ENCODE measurements around the gene STK32C.

GRCh38 chr10:132248455-132249225 lies 59.1 kb downstream of the STK32C start:
- TF ChIP-seq, protein P1, sequence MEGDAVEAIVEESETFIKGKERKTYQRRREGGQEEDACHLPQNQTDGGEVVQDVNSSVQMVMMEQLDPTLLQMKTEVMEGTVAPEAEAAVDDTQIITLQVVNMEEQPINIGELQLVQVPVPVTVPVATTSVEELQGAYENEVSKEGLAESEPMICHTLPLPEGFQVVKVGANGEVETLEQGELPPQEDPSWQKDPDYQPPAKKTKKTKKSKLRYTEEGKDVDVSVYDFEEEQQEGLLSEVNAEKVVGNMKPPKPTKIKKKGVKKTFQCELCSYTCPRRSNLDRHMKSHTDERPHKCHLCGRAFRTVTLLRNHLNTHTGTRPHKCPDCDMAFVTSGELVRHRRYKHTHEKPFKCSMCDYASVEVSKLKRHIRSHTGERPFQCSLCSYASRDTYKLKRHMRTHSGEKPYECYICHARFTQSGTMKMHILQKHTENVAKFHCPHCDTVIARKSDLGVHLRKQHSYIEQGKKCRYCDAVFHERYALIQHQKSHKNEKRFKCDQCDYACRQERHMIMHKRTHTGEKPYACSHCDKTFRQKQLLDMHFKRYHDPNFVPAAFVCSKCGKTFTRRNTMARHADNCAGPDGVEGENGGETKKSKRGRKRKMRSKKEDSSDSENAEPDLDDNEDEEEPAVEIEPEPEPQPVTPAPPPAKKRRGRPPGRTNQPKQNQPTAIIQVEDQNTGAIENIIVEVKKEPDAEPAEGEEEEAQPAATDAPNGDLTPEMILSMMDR (IDR thresholded peaks at IDR 0.05; ENCODE audit: insufficient read depth, low read length) = no peak
- TF ChIP-seq GABPA (IDR thresholded peaks at IDR 0.05; ENCODE audit: low read depth) (no peak), POLR2AphosphoS5 (IDR thresholded peaks at IDR 0.05; ENCODE audit: low read depth) (no peak), SPI1 (IDR thresholded peaks at IDR 0.05; ENCODE audit: borderline replicate concordance, low read depth) (no peak)
- TF ChIP-seq, protein P2, sequence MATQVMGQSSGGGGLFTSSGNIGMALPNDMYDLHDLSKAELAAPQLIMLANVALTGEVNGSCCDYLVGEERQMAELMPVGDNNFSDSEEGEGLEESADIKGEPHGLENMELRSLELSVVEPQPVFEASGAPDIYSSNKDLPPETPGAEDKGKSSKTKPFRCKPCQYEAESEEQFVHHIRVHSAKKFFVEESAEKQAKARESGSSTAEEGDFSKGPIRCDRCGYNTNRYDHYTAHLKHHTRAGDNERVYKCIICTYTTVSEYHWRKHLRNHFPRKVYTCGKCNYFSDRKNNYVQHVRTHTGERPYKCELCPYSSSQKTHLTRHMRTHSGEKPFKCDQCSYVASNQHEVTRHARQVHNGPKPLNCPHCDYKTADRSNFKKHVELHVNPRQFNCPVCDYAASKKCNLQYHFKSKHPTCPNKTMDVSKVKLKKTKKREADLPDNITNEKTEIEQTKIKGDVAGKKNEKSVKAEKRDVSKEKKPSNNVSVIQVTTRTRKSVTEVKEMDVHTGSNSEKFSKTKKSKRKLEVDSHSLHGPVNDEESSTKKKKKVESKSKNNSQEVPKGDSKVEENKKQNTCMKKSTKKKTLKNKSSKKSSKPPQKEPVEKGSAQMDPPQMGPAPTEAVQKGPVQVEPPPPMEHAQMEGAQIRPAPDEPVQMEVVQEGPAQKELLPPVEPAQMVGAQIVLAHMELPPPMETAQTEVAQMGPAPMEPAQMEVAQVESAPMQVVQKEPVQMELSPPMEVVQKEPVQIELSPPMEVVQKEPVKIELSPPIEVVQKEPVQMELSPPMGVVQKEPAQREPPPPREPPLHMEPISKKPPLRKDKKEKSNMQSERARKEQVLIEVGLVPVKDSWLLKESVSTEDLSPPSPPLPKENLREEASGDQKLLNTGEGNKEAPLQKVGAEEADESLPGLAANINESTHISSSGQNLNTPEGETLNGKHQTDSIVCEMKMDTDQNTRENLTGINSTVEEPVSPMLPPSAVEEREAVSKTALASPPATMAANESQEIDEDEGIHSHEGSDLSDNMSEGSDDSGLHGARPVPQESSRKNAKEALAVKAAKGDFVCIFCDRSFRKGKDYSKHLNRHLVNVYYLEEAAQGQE (IDR thresholded peaks at IDR 0.05; ENCODE audit: insufficient replicate concordance, low read depth) = no peak
